HepG2 (cell line): ENCODE measurements around the gene CFAP61. TPM values are rescaled to one million over a fixed set of nuclear protein-coding genes. Genes with fewer than 3 reads are reported as not detected.

Experiments
- ATAC-seq: fragments of 200-7000 bp; cut with Tn5 transposase; 3 replicates; pipeline ENCODE4 v1.9.1; 2020; ENCODE audit warnings: mild to moderate bottlenecking, moderate library complexity
- BruUV-seq: library from RNA; stranded (reverse); fragments of 400-500 nt; replicated peaks from 2 replicates; lab custom pipeline; 2021; lab: Mats Ljungman, UMichigan
- CTCF ChIA-PET: fragments of 300-600 bp; formaldehyde crosslinking; extraction: SDS; loops from one replicate; lab custom pipeline; 2021; ENCODE audit warnings: low total read pairs, inconsistent platforms, low intra/inter-chr PET ratio; lab: Yijun Ruan, JAX
- POLR2A ChIA-PET: fragments of 350-600 bp; sonication (Branson Sonifier 250); formaldehyde crosslinking; loops from one replicate; lab custom pipeline; 2020; ENCODE audit warnings: antibody characterized with exemption, inconsistent platforms; lab: Yijun Ruan, JAX
- DNase-seq: peaks from one replicate; pipeline ENCODE4 v3.0.0-alpha.2; 2015; ENCODE audit warnings: low spot score
- FAIRE-seq: peaks from 3 replicates; lab custom pipeline; 2011; peaks lifted over from hg19 to GRCh38; lab: Jason Lieb, UNC
- H2AFZ ChIP-seq: one replicate; pipeline ENCODE4 v1.6.1; 2011; ENCODE audit warnings: low read length, inconsistent platforms
- H3K27ac ChIP-seq: fragments of 300-600 bp; 3 replicates; pipeline ENCODE4 v1.8.0; 2011; ENCODE audit warnings: mixed run types, mild to moderate bottlenecking, mixed read lengths, low read length, inconsistent platforms; ENCODE audit not compliant: insufficient read depth; ENCODE audit errors: extremely low read length
- H3K27me3 ChIP-seq, 2 experiments: fragments of 200-600 bp in 1 of 2; 2 replicates in 1 of 2; 3 replicates in 1 of 2; pipeline versions ENCODE4 v1.6.0 to v1.8.0; 2011; ENCODE audit warnings: low read length in 2 of 2, mild to moderate bottlenecking in 2 of 2, moderate library complexity in 2 of 2, inconsistent platforms in 1 of 2; ENCODE audit not compliant: insufficient read depth in 2 of 2, control insufficient read depth in 1 of 2
- H3K36me3 ChIP-seq, 2 experiments: fragments of 200-600 bp in 1 of 2; replicated peaks in 1 of 2; 2 replicates in 1 of 2; 3 replicates in 1 of 2; pipeline versions ENCODE4 v1.5.1 to v1.8.0; 2011; ENCODE audit warnings: low read length in 2 of 2, inconsistent platforms in 1 of 2; ENCODE audit not compliant: insufficient read depth in 2 of 2, control insufficient read depth in 1 of 2
- H3K4me1 ChIP-seq: 2 replicates; pipeline ENCODE4 v1.5.1; 2012; ENCODE audit warnings: low read length, inconsistent platforms; ENCODE audit not compliant: insufficient read depth
- H3K4me2 ChIP-seq: 2 replicates; pipeline ENCODE4 v1.6.0; 2011; ENCODE audit warnings: low read depth, low read length, inconsistent platforms
- H3K4me3 ChIP-seq, 3 experiments: fragments of 200-600 bp in 1 of 3; sonication (generic), shearing (Covaris generic) in 1 of 3; replicated peaks in 1 of 3; 2 replicates each; pipeline ENCODE4 v1.5.1; 2011 to 2016; ENCODE audit warnings: low read length in 3 of 3, inconsistent platforms in 2 of 3, low read depth in 2 of 3, mild to moderate bottlenecking in 2 of 3, control low read depth in 1 of 3, mixed read lengths in 1 of 3; ENCODE audit not compliant: insufficient read depth in 1 of 3
- H3K79me2 ChIP-seq: one replicate; pipeline ENCODE4 v1.6.1; 2011; ENCODE audit warnings: low read length, inconsistent platforms; ENCODE audit not compliant: insufficient read depth
- H3K9ac ChIP-seq: 2 replicates; pipeline ENCODE4 v1.6.0; 2011; ENCODE audit warnings: mild to moderate bottlenecking, low read depth, low read length, inconsistent platforms; ENCODE audit not compliant: insufficient read depth
- H3K9me3 ChIP-seq: 2 replicates; pipeline ENCODE4 v1.5.1; 2012; ENCODE audit warnings: mild to moderate bottlenecking, low read length
- H4K20me1 ChIP-seq: 2 replicates; pipeline ENCODE4 v1.6.0; 2011; ENCODE audit warnings: inconsistent platforms, mild to moderate bottlenecking, low read length, moderate library complexity; ENCODE audit not compliant: insufficient read depth
- CAMTA2 ChIP-seq: sonication (generic); formaldehyde crosslinking; IDR thresholded peaks from 2 replicates; pipeline ENCODE4 v1.4.0; 2020; ENCODE audit warnings: mild to moderate bottlenecking, missing genetic modification reagents, borderline replicate concordance
- CHCHD3 ChIP-seq: sonication (generic); formaldehyde crosslinking; IDR thresholded peaks from 2 replicates; pipeline ENCODE4 v1.8.0; 2022; ENCODE audit warnings: mild to moderate bottlenecking, missing genetic modification reagents, moderate library complexity
- IKZF4 ChIP-seq: sonication (generic); formaldehyde crosslinking; IDR thresholded peaks from 2 replicates; pipeline ENCODE4 v1.5.1; 2020; ENCODE audit warnings: borderline replicate concordance, mild to moderate bottlenecking, low read depth, missing genetic modification reagents; ENCODE audit errors: not compliant biosample characterization
- MTF2 ChIP-seq: sonication (generic); formaldehyde crosslinking; IDR thresholded peaks from 2 replicates; pipeline ENCODE4 v1.5.0; 2020; ENCODE audit warnings: missing genetic modification reagents, borderline replicate concordance
- MZF1 ChIP-seq: sonication (generic); formaldehyde crosslinking; IDR thresholded peaks from 2 replicates; pipeline ENCODE4 v1.8.1; 2023; ENCODE audit warnings: mild to moderate bottlenecking, missing genetic modification reagents, borderline replicate concordance
- PPARG ChIP-seq: conservative IDR thresholded peaks from 2 replicates; pipeline ENCODE4 v1.6.1; 2016; ENCODE audit warnings: missing biosample characterization, missing genetic modification reagents
- RBM39 ChIP-seq: fragments of 200-400 bp; formaldehyde crosslinking; IDR thresholded peaks from one replicate; pipeline ENCODE4 v1.6.1; 2018; ENCODE audit warnings: antibody characterized with exemption, mild to moderate bottlenecking, low read depth, low read length; ENCODE audit not compliant: poor library complexity, severe bottlenecking
- XBP1 ChIP-seq: sonication (generic); formaldehyde crosslinking; IDR thresholded peaks from 2 replicates; pipeline ENCODE4 v1.5.0; 2020; ENCODE audit warnings: missing genetic modification reagents
- ZFP91 ChIP-seq: sonication (generic); formaldehyde crosslinking; IDR thresholded peaks from 2 replicates; pipeline ENCODE4 v1.9.0; 2022; ENCODE audit warnings: missing genetic modification reagents, mild to moderate bottlenecking, borderline replicate concordance
- ZNF142 ChIP-seq: sonication (generic); formaldehyde crosslinking; IDR thresholded peaks from 2 replicates; pipeline ENCODE4 v1.4.0; 2020; ENCODE audit warnings: missing genetic modification reagents
- ZNF549 ChIP-seq: sonication (generic); formaldehyde crosslinking; IDR thresholded peaks from 2 replicates; pipeline ENCODE4 v1.5.0; 2020; ENCODE audit warnings: missing genetic modification reagents
- WGBS: methylation state at CpG from one replicate; pipeline ENCODE4 v1.1.6; 2017; ENCODE audit warnings: low lambda C conversion rate; 5-methylcytosine and 5-hydroxymethylcytosine counted together
- in situ Hi-C: cut with HindIII; loops from 2 replicates; pipeline ENCODE4 v1.10.0; 2017; ENCODE audit warnings: low pct_unique_long_range_greater_than_20kb; ENCODE audit not compliant: extremely low pct_ligation_motif_present
- intact Hi-C: fragments of 100-400 bp; cut with micrococcal nuclease; formaldehyde crosslinking; loops from one replicate; pipeline ENCODE4 v1.10.0; 2022; ENCODE audit not compliant: unreplicated experiment
- polyA plus RNA-seq, 8 experiments: library from polyadenylated mRNA; depleted of rRNA in 3 of 8; stranded (reverse) in 7 of 8; unstranded in 1 of 8; fragments of >200 nt; fragmentation: Illumina TruSeq in 4 of 8; extraction: Trizol in 4 of 8; gene quantifications; 2 replicates each; pipeline versions ENCODE4 v1.2.1 to v1.2.3, GENCODE V29; 2011 to 2016; ENCODE audit warnings: low read depth in 4 of 8, missing spikeins in 1 of 8, mixed read lengths in 1 of 8; ENCODE audit not compliant: insufficient read depth in 1 of 8
- total RNA-seq, 5 experiments: library from RNA; depleted of rRNA; stranded (reverse); fragments of >200 nt; fragmentation: Illumina TruSeq; extraction: Trizol; gene quantifications; 2 replicates each; pipeline ENCODE4 v1.2.3, GENCODE V29; 2016; ENCODE audit warnings: low read depth in 1 of 5

Gene CFAP61
- total and polyA plus RNA-seq, 2 of the 13 experiments (the other 11 are each of a cell fraction or from before 2014, with no cell fraction given): 0.27 TPM; not detected in 1

- Histone ChIP-seq H3K4me1 (no peaks in the 10 kb centered on the region), H3K27ac (no peak overlapping the region), H3K4me3 (no peak overlapping the region), H3K4me2 (no peak overlapping the region), H4K20me1 (no peaks in the 10 kb centered on the region), H3K9me3 (no peaks in the 10 kb centered on the region), H3K79me2 (no peaks in the 10 kb centered on the region), H2AFZ (no peak overlapping the region), H3K27me3 (peaks cover 0 to 9% of the 10 kb centered on the region in 2 experiments; a peak in 1 of 5 replicates), H3K36me3 (no peaks in the 10 kb centered on the region), H3K9ac (no peak overlapping the region)
- ChIA-PET POLR2A (no interaction called here), CTCF (no interaction called here)
- DNase-seq (no peak), FAIRE-seq (no peak), ATAC-seq (no peak)
- in situ Hi-C loops (no loop called here), intact Hi-C loops (no loop called here)
- BruUV-seq: no TSS peak
- TF ChIP-seq XBP1 (CRISPR knock-in tag): no peak
- no peak for TF ChIP-seq ZNF549 (CRISPR knock-in tag)
- TF ChIP-seq CAMTA2: no peak
- 13% methylated on average over 6 of the region's 6 CpGs for WGBS
Observed at GRCh38 chr20:20322912-20323311, 270.6 kb downstream of the CFAP61 start.

DNA sequence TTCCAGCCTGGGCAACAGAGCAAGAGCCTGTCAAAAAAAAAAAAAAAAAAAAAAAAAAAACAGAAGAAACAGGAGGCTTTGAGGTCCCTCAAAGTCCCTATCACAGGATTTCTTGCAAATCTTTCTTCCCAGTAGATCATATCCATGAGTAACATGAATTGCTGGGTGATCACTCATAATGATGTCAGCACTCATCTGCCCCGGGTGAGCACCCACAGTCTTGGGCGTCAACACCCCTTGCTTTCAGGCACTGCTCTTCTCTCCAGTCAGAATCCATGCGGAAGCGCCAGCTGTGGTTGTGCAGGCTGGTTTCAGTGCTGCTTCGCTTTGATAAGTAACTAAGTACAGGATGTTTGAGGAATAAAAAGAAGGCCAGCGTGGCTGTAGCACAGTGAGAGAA is 275.4 kb downstream of the CFAP61 start:
- Histone ChIP-seq H3K36me3 (no peaks in the 10 kb centered on the region), H3K9ac (no peak overlapping the region), H3K4me2 (no peak overlapping the region), H3K27ac (no peak overlapping the region), H3K4me1 (no peaks in the 10 kb centered on the region), H2AFZ (no peak overlapping the region), H3K79me2 (no peaks in the 10 kb centered on the region), H4K20me1 (no peaks in the 10 kb centered on the region), H3K9me3 (no peaks in the 10 kb centered on the region), H3K27me3 (peaks cover 0 to 29% of the 10 kb centered on the region in 2 experiments; a peak in 2 of 5 replicates), H3K4me3 (no peak overlapping the region)
- POLR2A ChIA-PET: no interaction called here
- FAIRE-seq (no peak), DNase-seq (no peak), ATAC-seq (no peak)
- in situ Hi-C loops: no loop called here
- CTCF ChIA-PET: no interaction called here
- intact Hi-C loops: no loop called here
- BruUV-seq: no TSS peak
- 45% methylated on average over 6 of the region's 6 CpGs for WGBS
- no peak for TF ChIP-seq ZFP91 (CRISPR knock-in tag)
- no peak for TF ChIP-seq MTF2 (CRISPR knock-in tag)
- TF ChIP-seq PPARG: no peak
- TF ChIP-seq IKZF4: no peak
- no peak for TF ChIP-seq RBM39
- no peak for TF ChIP-seq MZF1 (CRISPR knock-in tag)
- TF ChIP-seq ZNF142 (CRISPR knock-in tag): no peak
- TF ChIP-seq CHCHD3: no peak
